GM08714 (cell line): ENCODE data around the gene GPR18.
"Not testable (repeated sequence)": the region's sequence is repeated elsewhere in the genome, so short reads cannot be mapped to it uniquely, and the experiment has no call there.

Experiments used
- H3K4me3 ChIP-seq: fragments of 200-500 bp; sonication (Bioruptor generic); 2 replicates; pipeline ENCODE4 v1.5.1; 2014; ENCODE audit warnings: mild to moderate bottlenecking, low read length, inconsistent platforms
- ZNF274 ChIP-seq: IDR thresholded peaks from 2 replicates; pipeline ENCODE4 v1.6.1; 2012; ENCODE audit warnings: mild to moderate bottlenecking, low read depth, low read length

The GPR18 gene

GRCh38 chr13:99250982-99251825 is 7.0 kb downstream of the GPR18 start:
- no peak for TF ChIP-seq ZNF274
- no peak overlapping the region for H3K4me3 ChIP-seq

GRCh38 chr13:99249606-99250005 is 8.6 kb downstream of the GPR18 start:
- not testable (repeated sequence) for H3K4me3 ChIP-seq

- H3K4me3 ChIP-seq: not testable (repeated sequence)
Measured at GRCh38 chr13:99249178-99249577, 9.0 kb downstream of the GPR18 start.

GRCh38 chr13:99246100-99246499 is 12.1 kb downstream of the GPR18 start:
- TF ChIP-seq ZNF274: no peak
- H3K4me3 ChIP-seq: no peak overlapping the region

- peak overlapping the region; percentile 21; the same call in 1 of the 2 replicates for H3K4me3 ChIP-seq
- no peak for TF ChIP-seq ZNF274
Measured at GRCh38 chr13:99237981-99238662, 20.1 kb downstream of the GPR18 start.

- TF ChIP-seq ZNF274: no peak
- H3K4me3 ChIP-seq: no peak overlapping the region
Measured at GRCh38 chr13:99231721-99232120, 26.5 kb downstream of the GPR18 start.

- no peak for TF ChIP-seq ZNF274
- H3K4me3 ChIP-seq: no peak overlapping the region; the same call in 1 of the 2 replicates
Measured at GRCh38 chr13:99230991-99231390, 27.2 kb downstream of the GPR18 start.

- H3K4me3 ChIP-seq: not testable (repeated sequence)
Measured at GRCh38 chr13:99230588-99230987, 27.6 kb downstream of the GPR18 start.

GRCh38 chr13:99228737-99229691 is 29.2 kb downstream of the GPR18 start:
- peak overlapping the region; percentile 70; the same call in 1 of the 2 replicates for H3K4me3 ChIP-seq
- TF ChIP-seq ZNF274: no peak

GRCh38 chr13:99227909-99228688 is 30.1 kb downstream of the GPR18 start:
- H3K4me3 ChIP-seq: peak overlapping the region; percentile 55; the same call in 1 of the 2 replicates
- TF ChIP-seq ZNF274: no peak

GRCh38 chr13:99227331-99227900 is 30.8 kb downstream of the GPR18 start:
- H3K4me3 ChIP-seq: no peak overlapping the region
- no peak for TF ChIP-seq ZNF274

- no peak overlapping the region for H3K4me3 ChIP-seq
- TF ChIP-seq ZNF274: no peak
Measured at GRCh38 chr13:99226513-99226912, 31.7 kb downstream of the GPR18 start.

- H3K4me3 ChIP-seq: no peak overlapping the region
- TF ChIP-seq ZNF274: no peak
Measured at GRCh38 chr13:99225078-99225477, 33.1 kb downstream of the GPR18 start.
